Raji (cell line): ENCODE data around the gene DENND1A.

ENCODE experiments used
- POLR2A ChIP-seq: IDR thresholded peaks from 2 replicates; pipeline ENCODE4 v1.6.1; 2011; ENCODE audit warnings: low read depth, low read length, control low read depth; ENCODE audit not compliant: insufficient read depth

The DENND1A gene

DNA sequence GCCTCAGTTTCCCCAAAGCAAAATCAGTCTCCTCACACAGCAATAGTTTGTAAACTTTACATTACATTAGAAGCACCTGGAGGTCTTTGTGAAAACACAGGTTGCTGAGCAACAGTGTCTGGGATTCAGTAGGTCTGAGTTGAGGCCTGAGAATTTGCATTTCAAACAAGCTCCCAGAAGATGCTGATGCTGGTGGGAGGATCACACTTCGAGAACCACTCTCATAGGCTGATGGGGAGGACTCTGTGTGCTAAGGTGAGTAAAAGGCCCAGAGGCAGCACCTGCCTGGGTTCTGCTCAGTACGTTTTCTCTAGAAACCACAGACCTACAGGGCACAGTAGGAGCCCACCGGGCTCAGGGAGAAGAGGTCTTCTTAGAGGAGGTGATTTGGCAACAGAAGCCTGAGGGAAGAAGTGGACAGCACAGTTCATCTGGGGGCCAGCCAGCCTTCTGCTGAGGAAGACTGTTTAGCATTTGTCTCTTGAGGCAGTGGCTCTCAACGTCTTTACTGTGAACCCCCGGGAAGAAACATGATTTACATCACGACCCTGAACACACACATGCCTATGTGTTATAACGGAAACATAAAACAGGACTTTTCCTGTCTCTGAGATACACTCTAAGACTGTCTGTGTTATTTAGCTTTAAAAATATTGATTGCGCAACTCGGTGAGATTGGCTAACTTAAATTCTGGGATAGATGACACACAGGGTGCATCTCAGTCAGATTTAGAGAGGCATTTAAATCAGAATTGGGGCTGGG, 24.8 kb upstream of the DENND1A start:
- TF ChIP-seq POLR2A = no peak

GRCh38 chr9:123952641-123953495, 22.9 kb upstream of the DENND1A start:
- no peak for TF ChIP-seq POLR2A

DNA sequence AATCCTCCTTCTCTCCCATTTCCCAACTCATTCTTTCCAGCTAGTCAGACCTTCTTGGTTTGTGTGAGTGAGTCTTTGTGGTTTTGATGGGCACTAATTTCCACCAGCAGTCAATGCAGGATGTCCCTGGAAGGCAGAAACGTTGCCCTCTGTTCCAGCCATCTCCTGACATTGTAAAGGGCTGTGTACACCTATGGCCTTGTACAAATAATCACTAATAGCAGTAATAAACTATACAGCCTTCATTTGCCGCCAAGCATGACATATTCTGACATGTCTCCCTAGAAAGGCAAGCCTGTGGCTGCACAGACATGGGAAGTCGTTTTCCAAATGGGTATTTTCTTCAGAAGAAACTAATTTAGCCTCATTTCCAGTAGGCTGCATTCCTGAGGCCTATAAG, 18.4 kb upstream of the DENND1A start:
- TF ChIP-seq POLR2A = no peak

GRCh38 chr9:123947326-123947725, 17.4 kb upstream of the DENND1A start:
- no peak for TF ChIP-seq POLR2A

DNA sequence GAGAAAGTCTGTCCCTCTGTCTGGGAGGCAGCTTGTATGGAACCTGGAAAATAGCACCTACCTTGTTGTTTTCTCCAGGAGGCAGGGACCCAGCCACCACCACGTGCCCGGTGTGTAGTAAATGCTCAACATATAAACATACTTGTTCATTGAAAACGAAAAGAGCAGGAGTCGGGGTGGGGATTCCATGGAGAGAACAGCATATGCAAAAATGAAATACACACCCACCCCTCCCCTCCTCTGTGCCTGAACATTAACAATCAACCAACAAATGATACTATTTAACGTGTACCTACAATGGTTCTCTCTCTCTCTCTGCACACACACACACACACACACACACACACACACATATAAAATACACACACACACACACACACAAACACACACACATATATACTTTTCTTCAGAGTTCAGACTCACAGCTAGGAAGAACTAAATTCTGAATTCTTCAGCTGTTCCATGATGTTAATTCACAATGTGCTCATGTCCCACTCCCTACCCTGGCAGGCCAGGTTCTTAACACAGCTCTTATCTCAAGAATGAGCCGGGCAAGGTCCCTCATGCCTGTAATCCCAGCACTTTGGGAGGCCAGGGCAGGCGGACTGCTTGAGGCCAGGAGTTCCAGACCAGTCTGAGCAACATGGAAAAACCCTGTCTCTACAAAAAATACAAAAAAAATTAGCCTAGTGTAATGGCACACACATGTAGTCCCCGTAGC, 16.3 kb upstream of the DENND1A start:
- no peak for TF ChIP-seq POLR2A

- TF ChIP-seq POLR2A = no peak
These were observed 15.6 kb upstream of the DENND1A start for GRCh38 chr9:123945532-123945931.

GRCh38 chr9:123943671-123944070, 13.7 kb upstream of the DENND1A start:
- no peak for TF ChIP-seq POLR2A

GRCh38 chr9:123942542-123942941, 12.6 kb upstream of the DENND1A start:
- no peak for TF ChIP-seq POLR2A

DNA sequence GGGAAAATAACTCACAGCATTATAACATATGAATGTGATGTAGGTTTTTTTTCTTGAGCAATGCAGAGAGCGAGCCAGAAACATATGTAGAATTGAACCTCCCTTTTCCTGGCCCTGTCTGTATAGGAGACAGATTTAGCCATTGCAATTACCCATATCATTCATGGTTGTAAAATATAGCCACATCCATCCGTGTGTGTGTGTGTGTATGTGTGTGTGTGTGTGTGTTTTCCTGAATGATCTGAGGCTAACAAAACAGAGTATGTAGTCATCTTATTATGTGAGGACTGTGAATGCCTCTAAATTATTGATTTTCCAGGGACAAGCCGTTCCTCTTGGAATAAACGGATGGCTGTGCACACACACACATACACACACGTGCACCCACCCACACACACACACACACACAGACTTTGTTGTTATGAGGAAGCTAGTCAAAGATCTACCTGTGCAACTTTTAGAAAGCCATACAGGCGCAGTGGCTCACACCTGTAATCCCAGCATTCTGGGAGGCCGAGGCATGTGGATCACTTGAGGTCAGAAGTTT, 11.7 kb upstream of the DENND1A start:
- TF ChIP-seq POLR2A = no peak

DNA sequence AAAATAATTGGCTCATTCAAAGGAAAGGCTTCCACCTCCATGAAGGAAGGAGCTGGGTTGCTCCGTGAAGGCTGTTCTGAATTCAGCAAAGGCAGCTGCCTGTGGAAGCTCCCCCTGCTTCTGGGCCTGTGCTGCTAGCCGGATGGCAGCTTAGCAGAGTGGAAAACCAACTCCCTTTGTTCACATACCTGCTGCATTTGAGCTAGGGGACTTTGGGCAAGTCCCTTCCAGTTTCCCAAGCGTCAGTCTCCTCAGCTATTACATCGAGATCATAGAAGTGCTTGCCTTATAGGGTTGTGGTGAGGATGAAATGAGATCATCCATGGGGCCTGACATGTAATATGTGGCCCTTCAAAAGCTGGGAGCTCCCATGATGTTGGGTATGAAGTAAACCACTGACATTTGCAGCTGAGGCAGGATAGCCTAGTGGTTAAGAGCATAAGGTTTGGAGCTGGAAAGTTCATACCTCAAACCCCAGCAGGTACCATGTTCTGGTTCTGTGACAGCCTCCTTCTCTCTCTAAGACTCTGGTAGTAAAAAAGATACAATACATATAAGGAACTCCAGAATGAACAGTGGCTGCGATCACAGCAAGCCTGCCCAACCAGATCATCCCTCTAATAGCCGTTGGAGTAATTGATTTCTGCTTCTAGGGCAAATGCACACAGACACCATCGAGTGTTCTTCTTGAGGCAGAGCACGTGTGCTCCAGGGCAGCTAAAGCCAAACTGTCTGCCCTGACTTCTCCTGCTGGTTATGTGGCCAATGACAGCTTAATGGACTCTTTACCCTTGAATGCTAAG, 11.0 kb upstream of the DENND1A start:
- no peak for TF ChIP-seq POLR2A

DNA sequence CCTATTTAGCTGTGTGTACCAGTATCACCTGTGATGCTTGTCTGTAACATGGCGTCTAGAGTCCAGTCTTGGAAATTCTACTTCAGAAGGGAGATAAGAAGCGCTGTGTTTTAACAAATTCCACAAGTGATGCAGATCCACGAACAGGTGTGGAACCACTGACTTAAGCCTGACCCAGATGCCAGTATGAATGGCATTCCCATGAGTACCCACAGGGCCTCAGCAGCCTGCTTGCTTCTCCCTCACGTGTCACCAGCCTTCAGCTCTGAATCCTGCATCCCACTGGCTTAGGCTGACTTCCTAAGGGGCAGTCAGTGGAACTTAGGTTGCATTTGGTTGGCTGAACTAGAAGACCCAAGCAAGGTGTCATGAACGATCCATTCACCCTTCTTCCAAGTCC, 8.5 kb upstream of the DENND1A start:
- TF ChIP-seq POLR2A = no peak

DNA sequence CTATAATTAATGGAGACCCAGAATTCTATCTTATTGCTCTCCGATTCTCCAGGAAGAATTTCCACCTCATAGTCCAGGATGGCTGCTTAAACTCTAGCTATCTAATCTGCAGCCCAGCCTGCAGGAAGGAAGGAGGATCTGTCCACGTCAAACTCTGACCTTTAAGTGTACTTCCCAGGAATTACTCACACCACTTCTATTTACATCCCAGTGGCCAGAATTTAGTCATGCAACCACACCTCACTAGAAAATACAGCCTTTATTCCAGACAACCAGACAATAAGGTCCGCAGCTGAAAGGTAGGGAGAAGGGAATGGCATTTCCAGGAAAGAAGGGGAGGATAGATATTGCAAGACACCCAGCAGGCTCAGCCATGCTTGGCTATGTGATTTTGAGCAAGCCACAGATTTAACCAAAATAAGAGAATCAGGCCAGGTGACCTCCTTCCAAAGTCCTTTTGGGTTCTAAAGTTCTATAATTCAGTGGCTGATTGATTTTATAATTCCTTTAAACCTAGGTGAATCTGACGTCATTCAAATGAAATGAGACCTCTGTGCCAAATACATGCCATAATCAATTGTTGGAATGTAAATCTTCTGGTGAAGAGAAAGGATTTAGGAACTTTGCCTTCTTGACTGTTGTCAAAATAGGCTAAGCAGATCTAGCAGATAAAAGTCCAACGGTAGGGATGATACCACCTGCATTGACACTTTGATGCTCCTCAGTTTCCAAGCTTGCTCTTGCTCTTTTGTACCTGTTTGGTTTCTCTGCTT, 3.7 kb upstream of the DENND1A start:
- TF ChIP-seq POLR2A = no peak

- TF ChIP-seq POLR2A = no peak
These were observed 603 bp downstream of the DENND1A start for GRCh38 chr9:123929177-123929869.

DNA sequence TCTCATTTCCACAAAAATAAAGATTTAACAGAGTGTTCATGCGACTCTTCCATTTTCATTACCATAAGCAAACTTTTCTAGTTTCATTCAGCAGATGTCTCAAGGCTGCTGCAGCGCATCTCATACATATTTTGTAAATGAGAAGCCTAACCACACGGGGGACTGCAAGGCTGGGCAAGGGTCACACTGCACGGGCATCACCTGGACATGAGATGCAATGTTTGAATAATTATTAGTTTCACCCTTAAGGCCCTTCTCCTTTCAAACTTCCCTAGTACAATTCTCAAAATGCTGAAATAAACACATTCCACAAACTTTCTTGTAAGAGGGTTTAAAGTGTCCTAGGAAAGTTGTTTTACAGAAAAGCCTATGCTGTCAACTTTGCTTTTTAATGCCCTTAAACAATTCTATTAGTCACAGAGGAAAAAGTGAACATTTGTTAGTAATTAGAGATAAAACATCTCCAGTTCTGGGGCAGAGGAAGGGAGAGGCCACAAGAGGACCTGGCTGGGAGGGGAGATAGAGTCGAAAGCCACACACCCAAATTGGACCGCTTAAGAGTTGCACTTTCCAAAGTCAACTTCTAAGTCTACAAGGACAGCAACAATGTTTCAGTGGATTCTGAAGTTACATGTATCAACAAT, 1.3 kb downstream of the DENND1A start:
- TF ChIP-seq POLR2A = no peak
